ENCODE measurements around the gene PEA15.
A peak's percentile ranks its signal among the peaks of the same experiment; 100 is the strongest.

PEA15 gene

DNA sequence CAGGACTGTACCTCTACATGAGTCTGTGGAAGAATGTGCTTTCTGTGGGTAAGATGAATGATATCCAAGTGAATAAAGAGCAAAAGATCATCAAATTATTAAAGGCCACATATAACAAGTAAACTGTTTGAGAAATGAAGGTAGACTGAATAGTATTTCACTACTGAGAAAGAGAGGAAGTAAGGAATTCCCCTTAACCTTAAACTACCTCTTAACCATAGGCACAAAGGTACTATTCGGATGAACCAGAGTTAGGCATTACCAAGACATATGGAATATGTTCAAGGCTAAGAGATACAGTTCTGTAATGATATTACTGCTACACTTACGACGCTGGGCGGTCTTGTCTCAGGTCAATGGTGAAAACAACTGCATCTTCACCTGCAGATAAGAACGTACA is 31.6 kb downstream of the PEA15 start:
- no peak for DNase-seq

DNA sequence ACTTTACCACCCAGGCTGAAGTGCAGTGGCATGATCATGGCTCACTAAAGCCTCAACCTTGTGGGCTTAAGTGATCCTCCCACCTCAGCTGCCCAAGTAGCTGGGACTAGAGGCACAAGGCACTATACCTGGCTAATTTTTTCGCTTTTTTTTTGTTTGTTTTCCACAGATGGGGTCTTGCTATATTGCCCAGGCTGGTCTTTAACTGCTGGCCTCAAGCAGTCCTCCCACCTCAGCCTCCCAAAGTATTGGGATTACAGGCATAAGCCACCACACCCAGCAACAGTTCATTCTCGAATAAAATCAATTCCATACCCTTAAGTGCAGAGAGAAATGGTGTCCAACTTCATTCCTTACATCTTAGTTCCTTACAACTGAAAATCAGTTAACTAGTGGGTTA is 32.4 kb downstream of the PEA15 start:
- DNase-seq, result no peak

DNA sequence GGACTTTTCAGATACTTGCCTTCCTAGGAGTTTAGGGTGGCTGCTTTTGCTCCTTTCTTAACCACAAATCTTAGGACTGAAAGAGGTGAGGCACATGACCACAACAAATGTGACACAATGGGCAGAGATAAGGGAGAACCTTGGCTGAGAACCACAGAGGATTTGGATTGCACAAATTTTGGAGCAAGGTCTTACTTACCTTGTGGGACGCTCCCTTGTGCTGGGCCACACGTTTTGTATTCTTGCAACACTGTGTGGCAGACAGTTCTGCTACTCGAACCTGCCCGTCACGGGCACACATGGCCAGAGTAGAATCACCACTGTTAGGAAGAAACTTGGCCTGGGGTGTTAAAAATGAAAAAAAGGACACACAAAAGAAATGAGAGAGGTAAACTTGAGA is 33.2 kb downstream of the PEA15 start:
- DNase-seq, result no peak

DNA sequence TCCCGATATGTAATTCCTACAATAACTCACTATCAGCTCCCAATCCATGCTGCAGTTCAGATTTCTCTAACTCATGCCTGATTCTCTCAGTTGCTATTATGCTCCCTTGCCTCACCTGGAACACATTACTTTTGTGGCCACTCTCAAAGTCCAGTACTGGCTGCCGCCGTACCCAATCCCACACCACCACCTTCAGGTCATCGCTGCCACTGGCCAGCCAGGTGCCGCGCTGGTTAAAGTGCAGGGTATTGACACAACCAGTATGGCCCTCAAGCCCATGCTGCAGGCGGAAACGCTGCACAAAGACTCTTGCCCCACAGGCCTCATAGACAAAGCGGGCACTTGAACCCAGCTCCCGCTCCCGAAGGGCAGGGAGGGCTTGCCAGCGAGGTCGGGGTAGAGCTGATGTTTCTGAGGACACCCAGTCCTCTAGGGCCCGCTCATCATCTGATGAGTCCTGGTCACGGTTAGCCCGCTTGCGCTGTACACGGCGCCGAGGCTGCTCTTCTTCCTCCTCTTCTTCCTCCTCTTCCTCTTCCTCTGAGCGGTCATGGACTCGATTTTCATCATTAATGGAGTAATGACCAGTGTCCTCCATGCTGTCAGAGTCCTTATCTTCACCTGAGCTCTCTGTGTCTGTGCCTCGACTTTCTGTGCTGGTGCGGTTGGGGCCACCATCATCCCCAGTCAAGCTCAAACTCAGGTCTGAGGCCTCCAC is 34.6 kb downstream of the PEA15 start:
- DNase-seq, result no peak

DNA sequence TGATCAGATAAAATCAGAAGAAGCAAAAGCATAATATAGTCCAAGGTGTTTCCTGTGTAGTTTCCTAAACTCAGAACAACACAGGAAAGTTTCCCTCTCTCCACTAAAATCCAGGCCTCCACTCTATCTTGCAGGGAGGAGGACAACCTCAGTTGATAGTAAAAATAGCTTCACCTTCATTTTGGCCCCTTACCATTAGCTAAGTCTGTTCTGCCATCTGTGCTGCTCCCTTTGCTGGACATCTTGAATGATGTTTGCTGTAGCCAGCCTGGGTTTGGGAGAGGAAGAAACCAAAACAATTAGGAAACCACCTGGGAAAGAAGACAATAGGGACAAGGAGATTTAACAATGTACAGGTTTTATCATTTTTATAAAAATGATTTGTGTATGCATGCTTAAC is 38.6 kb downstream of the PEA15 start:
- no peak for DNase-seq

DNA sequence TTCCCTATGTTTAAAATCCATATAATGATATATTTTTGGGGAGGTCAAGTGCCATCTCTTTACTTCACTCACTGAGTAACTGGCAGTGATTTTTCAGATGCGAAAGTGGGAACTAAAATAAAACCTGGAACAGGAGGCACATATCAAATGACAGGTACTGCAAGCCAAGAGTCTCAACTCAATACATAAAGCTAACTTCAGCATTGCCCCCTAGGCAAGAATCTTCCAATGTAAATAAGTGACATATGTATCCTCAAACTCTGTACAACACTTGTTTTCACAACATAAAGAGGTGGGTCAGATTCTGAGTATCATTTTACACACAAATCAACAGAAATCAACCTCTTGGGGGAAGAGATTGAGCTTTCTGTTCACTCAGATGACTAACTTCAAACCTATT is 39.0 kb downstream of the PEA15 start:
- DNase-seq, result no peak

DNA sequence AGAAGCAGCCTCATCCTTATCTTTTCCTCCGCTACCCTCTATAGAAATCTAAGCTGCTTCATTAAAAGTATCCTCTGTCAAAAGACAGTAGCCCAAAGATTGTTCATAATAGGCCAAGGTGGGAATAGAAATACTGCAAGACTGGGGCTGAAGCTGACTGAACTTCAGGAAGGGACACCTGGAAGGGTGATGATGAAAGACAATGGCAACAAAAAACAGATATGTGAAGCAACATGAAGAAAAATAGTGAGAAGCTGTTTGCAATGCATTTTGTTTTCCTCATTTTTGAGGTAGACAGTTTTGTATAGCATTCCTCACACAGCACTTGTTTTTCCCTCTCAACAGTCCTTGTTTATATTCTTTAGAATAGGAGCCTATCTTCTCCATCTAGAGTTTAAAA is 40.2 kb downstream of the PEA15 start:
- DNase-seq, result no peak

DNA sequence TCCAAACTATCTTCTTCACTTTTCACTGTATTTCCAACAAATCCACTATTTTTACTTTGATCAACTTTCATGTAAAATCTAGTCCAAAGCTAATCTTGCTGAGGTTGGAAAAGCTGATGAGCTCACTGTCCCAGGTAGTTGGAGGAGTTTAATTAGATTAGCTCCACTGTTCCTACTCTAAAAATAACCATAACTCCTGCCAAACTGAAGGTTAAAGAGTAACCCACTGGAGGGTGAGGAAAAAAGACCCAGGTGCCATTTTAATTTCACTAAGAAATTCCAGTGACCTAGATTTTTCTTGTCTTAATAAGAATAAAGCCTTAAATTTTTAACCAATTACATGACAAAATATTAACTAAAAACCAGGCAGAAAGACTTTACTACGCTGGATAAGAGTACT is 41.9 kb downstream of the PEA15 start:
- no peak for DNase-seq

DNA sequence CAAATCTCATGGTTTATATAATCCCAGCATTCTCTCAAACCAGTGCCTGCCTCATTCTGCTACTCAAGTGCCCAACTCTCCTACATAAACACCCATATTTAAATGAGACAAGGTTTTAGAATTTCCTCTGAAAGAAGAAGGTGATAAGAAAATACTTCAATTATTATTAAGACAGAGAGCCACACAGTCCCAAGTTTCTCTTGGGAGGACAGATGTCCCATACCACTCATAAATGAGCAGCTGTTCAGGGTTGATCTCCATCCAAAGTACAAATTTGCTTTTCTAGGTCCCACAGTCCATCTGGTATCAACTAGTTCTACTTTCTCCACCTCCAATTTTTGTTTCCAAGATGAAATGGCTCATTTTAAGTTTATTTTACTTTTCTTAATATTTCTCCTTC is 45.8 kb downstream of the PEA15 start:
- no peak for DNase-seq

DNA sequence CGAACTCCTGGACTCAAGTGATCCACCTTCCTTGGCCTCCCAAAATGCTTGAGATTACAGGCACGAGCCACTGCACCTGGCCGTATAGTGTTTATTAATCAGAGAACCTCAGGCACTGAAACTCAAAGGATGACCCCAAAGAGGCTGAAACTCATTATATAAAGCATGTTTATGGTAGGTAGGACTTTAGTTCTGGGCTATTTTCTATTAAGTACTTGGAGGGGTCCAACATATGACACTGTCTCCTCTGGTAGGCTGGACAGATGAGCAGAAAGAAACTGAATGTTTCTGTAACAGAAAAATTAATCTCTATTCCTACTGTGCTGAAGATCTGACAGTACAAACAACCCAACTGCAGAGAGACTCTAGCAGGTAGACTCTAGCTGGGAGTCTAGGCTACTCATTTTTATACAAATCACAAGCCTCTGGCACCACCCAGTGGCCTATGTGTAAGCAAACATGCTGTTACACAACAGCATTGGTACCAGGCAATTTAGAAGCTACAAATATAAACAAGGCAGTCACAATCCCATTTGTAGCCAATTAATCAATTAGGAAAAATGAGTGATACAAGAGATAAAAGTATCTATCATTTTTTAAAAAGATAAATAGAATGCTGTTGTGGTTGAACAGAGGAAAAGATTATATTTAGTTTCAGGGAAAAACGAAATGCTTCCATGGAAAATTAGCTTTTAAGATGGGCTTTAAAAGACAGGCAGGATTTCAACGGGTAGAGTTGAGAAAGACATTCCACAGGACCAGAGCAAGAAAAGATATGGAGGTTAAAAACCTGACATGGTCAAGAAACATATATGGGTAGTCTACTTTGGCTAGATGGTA is 46.7 kb downstream of the PEA15 start:
- DNase-seq, result peak in 49 of 56 donors; percentile 4 to 90 (median 62)

DNA sequence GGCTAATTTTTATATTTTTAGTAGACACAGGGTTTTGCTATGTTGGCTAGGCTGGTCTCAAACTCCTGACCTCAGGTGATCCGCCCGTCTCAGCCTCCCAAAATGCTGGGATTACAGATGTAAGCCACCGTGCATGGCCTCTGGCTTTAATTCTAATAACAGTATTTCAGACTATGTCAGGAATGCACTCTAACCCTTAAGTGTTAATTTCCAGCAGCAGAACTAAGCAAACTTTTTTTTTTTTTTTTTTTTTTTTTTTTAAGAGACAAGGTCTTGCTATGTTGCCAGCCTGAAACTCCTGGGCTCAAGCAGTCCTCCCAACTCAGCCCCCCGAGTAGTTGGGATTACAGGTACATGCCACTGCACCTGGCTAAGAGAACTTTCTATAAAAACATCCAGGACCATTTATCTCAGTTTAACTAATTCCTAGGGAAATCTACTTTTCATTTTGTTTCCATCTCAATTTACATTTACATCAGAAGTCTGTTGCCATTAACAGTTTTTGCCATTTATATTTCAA is 50.7 kb downstream of the PEA15 start:
- no peak for DNase-seq

DNA sequence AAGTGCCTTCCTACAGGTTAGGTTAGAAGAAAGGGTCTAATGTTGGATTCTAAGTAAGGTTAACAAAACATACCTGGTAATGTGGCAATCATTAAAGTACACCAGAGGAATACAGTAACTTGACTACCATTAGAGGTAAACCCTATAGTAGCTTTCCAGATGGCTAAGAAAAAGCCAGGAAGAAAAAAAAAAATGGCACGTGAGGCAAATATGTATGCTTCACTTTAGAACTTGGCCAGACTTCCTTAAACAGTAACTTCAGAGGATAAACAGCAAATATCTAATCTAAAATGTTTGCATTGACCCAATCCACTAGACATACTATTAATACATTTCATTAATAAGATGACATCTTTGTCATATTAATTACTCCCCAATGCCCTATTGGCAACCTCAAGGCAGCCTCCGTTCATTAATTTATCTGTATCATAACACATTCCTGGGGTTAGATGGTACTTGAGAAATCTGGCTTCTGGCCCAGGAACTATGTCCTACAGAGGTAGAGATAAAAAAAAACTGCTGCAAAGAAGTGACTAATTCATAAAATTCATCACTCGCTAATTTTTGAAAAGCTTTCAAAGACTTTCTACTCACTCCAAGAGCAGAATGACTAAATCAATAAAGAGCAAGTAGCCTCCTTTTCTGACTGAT is 51.3 kb downstream of the PEA15 start:
- no peak for DNase-seq

DNA sequence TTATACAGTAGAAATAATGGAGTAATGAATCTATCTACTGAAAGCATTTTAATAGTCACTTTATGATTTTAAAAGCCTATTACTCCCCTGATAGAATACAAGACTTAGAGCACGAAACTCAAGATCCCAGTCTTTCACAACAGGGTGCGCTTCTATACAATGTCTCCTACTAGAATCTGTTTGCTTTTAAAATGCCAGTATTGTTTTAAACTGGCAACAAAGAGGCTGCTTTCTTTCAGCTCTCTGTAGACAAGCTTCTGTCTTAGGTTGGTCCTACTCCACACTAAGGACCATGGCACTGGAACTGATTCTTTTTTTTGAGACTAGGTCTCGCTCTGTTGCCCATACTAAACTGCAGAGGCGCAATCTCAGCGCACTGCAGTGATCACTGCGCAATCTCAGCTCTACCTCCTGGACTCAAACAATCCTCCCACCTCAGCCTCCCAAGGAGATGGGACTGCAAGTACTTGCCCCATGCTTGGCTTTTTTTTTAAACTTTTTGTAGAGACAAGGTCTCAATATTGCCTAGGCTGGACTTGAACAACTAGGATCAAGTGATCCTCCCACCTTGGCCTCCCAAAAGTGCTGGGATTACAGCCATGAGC is 52.3 kb downstream of the PEA15 start:
- no peak for DNase-seq

DNA sequence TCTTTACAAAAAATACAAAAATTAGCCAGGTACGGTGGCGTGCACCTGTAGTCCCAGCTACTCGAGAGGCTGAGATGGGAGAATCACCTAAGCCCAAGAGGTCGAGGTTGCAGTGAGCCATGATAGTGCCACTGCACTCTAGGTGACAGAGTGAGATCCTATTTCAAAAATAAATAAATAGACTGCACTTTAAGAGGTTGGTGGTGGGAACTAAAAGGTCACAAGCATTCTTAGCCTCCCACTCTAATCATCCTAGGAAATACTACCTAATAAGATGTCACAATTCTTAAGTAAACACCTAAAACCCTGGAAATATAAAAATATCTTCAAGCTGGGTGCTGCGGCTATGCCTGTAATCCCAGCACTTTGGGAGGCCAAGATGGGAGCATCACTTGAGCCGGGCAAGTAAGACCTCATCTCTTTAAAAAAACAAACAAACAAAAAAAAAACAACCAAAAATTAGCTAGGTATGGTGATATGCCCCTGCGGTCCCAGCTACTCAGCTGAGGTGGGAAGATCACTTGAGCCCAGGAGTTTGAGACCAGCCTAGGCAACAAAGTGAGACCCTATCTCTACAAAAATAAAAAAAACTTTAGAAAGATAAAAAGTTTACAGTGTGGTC is 53.1 kb downstream of the PEA15 start:
- DNase-seq, result no peak

DNA sequence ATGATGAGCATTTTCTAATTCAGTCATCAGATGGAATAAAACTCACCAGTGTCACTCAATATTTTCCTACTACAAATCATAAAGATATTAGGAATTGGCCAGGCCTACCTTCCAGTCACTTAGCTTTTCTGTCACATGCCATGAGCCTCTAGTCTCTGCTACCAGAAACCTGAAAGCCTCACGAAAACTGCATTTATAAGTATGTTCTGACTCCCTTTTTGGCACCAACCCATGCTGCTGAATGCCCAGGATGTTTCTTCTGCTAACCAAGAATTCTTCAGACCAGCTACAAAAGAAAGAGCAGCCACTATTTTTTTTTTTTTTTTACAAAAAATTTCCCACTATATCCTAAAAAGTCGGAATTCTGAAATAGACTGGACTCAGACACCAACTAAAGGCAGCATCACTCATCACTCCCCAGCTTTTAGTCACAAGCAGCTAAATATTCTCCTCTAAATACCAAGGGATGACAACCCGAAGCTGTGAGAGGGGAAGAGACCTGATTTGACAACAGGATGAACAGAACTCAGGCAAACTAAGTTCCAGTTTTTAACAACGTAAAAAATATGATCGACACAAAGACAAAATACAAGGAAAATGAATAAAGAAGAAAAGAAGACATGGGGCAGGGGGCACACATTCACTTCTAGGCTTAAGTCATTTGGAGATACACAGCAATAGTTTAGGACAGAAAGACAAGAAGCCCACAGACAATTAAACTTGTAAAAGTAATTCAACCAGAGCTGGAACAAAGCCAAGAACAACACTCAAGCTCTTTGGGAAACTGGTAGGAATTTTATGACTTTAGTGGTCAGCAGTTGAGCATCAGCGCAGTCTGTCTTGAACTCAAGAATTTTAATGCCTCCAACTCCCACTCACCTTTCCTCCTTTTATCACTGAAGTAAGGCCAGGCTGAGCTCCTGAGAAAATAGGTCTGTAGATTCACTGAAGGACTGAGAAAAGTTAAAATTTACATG is 55.5 kb downstream of the PEA15 start:
- DNase-seq, result no peak

DNA sequence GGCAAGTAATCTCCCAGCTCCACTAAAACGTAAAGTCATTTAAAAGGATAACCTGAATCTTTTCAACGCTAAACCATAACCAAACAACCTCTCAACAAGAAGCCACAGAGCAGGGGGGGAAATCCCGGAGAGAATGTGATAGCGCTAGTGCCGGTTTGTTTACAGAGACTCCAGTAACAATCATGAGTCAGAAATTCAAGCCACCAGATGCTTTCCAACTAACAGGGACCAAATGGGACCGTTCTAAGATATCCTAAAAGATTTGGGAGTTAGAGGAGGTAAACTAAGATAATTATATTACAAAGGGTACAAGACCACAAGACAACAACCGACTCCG is 56.3 kb downstream of the PEA15 start:
- peak in 6 of 56 donors; percentile 11 to 46 (median 26) for DNase-seq

DNA sequence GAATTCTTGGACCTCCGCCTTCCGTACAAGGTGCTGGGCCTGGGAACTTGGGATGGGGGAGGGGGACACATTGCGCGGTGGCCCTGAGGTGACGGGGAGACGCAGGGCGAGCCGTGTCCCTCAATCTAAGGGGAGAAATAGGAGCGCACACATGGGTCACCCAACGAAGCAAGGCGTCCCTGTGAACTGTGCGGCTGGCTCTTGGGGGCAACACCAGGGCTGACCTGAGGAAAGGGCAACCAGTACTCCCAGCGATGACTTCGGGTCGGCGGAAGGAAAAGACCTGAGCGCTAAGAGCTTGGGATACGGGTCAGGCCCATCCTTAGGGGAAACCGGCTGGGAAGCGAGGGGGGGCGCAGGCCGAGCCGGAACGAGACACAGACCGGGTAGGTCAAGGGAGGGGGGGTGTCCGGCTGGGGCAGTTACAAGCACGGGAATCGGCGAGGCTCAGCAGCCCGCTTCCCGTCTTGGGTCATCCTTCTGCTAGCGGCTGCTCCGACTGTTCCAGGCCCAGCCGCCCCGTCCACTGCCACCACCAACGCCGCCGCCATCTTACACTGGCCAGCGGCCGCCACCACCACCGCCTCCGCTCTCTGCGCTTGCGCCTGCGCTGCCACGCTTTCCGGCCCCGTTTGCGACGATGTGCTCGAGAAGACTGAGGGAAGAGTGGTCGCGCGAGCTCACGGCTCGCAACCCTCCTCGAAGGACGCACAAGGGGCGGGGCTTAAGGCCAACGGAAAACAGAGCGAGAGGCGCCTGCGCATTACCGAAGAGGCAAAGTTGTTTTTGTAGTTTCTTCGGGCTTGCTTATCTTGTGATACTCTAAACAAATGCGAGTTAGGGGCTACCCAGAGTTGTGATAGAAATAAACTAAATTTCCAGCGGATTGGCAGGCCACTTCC is 57.0 kb downstream of the PEA15 start, which contains the start of gene DCAF8:
Gene DCAF8 (minus strand): TSS at position 657 of the 902 bp plus-strand sequence. CDS start 18,541 bp downstream, outside the sequence.
- peak; percentile 67 to 98 (median 95) for DNase-seq

DNA sequence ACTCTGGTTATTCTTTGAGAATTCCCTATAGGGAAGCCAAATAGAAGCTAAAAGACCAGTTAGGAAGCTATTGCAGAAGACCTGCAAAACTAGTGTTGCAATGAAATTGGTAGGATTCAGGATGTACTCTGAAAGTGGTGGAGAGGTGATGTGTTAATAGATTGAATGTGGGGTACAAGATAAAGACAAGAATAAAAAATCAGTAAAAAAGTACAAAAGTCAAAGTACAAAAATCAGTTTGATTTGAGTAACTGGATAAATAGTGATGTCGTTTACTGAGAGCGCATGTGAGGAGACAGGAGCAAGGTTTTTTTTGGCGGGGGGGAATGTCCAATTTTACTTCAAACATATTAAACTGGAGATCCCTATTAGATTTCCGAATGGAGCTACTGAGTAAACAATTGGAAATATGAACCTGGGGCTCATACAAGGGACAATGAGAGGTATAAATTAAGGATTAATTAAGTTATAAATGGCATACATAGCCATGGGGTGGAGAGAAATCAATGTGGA is 59.7 kb downstream of the PEA15 start:
- DNase-seq, result no peak
